ENCODE data around the gene SPG21. TPM values are rescaled to one million over a fixed set of nuclear protein-coding genes. Genes with fewer than 3 reads are reported as not detected.

SPG21 gene
- total and polyA plus RNA-seq, 2 donors (not counting 1 experiment from before 2014, with no cell fraction given): 43.7 to 94.4 TPM

GRCh38 chr15:64926661-64927060 is 63.1 kb downstream of the SPG21 start:
- no peak for DNase-seq
- Histone ChIP-seq H3K9ac (ENCODE audit: low read length) (no peak overlapping the region), H4K20me1 (ENCODE audit: control insufficient read depth, insufficient read depth, low read length, poor library complexity, severe bottlenecking) (no peaks in the 10 kb centered on the region)

More at GRCh38 chr15:64926661-64927060, 63.1 kb downstream of the SPG21 start:
- no peak overlapping the region for H3K27ac Mint-ChIP-seq
- ChIA-PET POLR2A (no interaction called here), CTCF (no interaction called here)
- H3K4me2 ChIP-seq (replicated peaks; ENCODE audit: low read depth, low read length, poor library complexity, severe bottlenecking): no peak overlapping the region
- H3K36me3 ChIP-seq (replicated peaks in 1 of 2; ENCODE audit: control extremely low read depth in 1 of 2, control insufficient read depth in 1 of 2, extremely low read depth in 1 of 2, insufficient read depth in 2 of 2, low read length in 1 of 2): peaks cover 0 to 3% of the 10 kb centered on the region in 2 experiments
- intact Hi-C loops (cut with micrococcal nuclease): no loop called here
- H3K27ac ChIP-seq (ENCODE audit: low read length in 2 of 2): no peak overlapping the region
- H3K79me2 ChIP-seq (ENCODE audit: control insufficient read depth, insufficient read depth, low read length): no peaks in the 10 kb centered on the region
- H3K4me3 ChIP-seq (ENCODE audit: control extremely low read depth in 1 of 5, extremely low read depth in 1 of 5, insufficient read depth in 1 of 5, low read depth in 2 of 5, low read length in 4 of 5): no peak overlapping the region
- TF ChIP-seq CTCF (IDR thresholded peaks at IDR 0.05) (no peak), EZH2 (IDR thresholded peaks at IDR 0.05; ENCODE audit: borderline replicate concordance, insufficient read depth, low read depth, low read length, poor library complexity, severe bottlenecking) (no peak)
- H3K27me3 Mint-ChIP-seq: no peaks in the 10 kb centered on the region
- H3K4me1 ChIP-seq (ENCODE audit: control insufficient read depth in 2 of 2, insufficient read depth in 2 of 2, low read length in 2 of 2): peaks cover 5 to 9% of the 10 kb centered on the region in 2 donors
- H3K27me3 ChIP-seq (replicated peaks in 1 of 4; ENCODE audit: control extremely low read depth in 1 of 4, control insufficient read depth in 3 of 4, insufficient read depth in 4 of 4, low read length in 3 of 4): no peaks in the 10 kb centered on the region
- ATAC-seq (ENCODE audit: low read depth): no peak
- H2AFZ ChIP-seq (ENCODE audit: insufficient read depth, low read depth, low read length, poor library complexity, severe bottlenecking): no peak overlapping the region
- peaks cover 21% of the 10 kb centered on the region for H3K4me1 Mint-ChIP-seq
- H3K4me3 Mint-ChIP-seq: no peak overlapping the region
- peaks cover 1% of the 10 kb centered on the region for H3K9me3 Mint-ChIP-seq (ENCODE audit: insufficient read depth)
- WGBS (ENCODE audit: insufficient coverage): 92% methylated on average over 8 of the region's 8 CpGs
- H3K9me3 ChIP-seq (ENCODE audit: control extremely low read depth in 1 of 3, control insufficient read depth in 2 of 3, insufficient read depth in 1 of 3, low read length in 2 of 3): peaks cover 0 to 4% (median 0%) of the 10 kb centered on the region in 3 donors

All from B cell (primary cell).